ENCODE measurements around the gene EPN2. TPM values are rescaled to one million over a fixed set of nuclear protein-coding genes. Genes with fewer than 3 reads are reported as not detected.

EPN2 gene
- total RNA-seq, 1 experiment from 2014 or later: 113 TPM

DNA sequence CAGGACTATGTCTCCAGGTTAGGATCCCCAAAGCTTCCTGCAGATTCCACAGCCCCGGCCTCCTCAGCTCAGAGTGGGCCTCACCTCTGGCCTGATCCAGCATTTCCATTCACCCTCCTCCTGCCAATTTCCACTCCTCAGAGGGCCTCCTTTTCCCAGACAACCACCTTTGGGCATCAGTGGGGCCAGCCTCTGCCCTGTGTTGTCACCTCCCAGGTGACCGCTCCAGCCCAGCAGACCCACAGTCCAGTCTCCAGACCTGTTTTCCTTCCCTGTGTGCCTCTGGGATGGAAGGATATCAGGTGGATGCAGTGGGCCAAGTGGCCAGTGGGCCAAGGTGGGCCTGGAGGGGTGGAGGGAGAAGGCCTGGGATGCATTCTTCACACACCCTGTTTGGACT is 92.7 kb downstream of the EPN2 start:
- TF ChIP-seq, protein P1, sequence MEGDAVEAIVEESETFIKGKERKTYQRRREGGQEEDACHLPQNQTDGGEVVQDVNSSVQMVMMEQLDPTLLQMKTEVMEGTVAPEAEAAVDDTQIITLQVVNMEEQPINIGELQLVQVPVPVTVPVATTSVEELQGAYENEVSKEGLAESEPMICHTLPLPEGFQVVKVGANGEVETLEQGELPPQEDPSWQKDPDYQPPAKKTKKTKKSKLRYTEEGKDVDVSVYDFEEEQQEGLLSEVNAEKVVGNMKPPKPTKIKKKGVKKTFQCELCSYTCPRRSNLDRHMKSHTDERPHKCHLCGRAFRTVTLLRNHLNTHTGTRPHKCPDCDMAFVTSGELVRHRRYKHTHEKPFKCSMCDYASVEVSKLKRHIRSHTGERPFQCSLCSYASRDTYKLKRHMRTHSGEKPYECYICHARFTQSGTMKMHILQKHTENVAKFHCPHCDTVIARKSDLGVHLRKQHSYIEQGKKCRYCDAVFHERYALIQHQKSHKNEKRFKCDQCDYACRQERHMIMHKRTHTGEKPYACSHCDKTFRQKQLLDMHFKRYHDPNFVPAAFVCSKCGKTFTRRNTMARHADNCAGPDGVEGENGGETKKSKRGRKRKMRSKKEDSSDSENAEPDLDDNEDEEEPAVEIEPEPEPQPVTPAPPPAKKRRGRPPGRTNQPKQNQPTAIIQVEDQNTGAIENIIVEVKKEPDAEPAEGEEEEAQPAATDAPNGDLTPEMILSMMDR (conservative IDR thresholded peaks at IDR 0.05): no peak
- TF ChIP-seq EZH2 (IDR thresholded peaks at IDR 0.05; ENCODE audit: low read depth): no peak
- Histone ChIP-seq H3K79me2 (ENCODE audit: low read depth) (no peaks in the 10 kb centered on the region), H3F3A (ENCODE audit: insufficient read depth, low read depth) (peaks cover 20% of the 10 kb centered on the region), H4K20me1 (ENCODE audit: insufficient read depth) (no peaks in the 10 kb centered on the region), H3K27me3 (ENCODE audit: insufficient read depth, low read depth) (no peaks in the 10 kb centered on the region), H3K4me3 (no peak overlapping the region), H3K4me1 (replicated peaks; ENCODE audit: insufficient read depth) (peaks cover 17% of the 10 kb centered on the region), H3K36me3 (ENCODE audit: low read depth) (peaks cover 3% of the 10 kb centered on the region; the same call in 1 of the 2 replicates), H3K27ac (no peak overlapping the region), H2AFZ (no peak overlapping the region), H3K4me2 (no peak overlapping the region), H3K9me2 (ENCODE audit: insufficient read depth) (no peaks in the 10 kb centered on the region), H3K9me3 (ENCODE audit: insufficient read depth, low read depth) (peaks cover 7% of the 10 kb centered on the region; the same call in 1 of the 2 replicates)
- intact Hi-C loops (cut with micrococcal nuclease; ENCODE audit: unreplicated experiment): no loop called here
- ChIA-PET CTCF (no interaction called here), POLR2A (ENCODE audit: unreplicated experiment) (no interaction called here)
- no peak for DNase-seq
- no TSS peak for BruUV-seq (replicated peaks)

DNA sequence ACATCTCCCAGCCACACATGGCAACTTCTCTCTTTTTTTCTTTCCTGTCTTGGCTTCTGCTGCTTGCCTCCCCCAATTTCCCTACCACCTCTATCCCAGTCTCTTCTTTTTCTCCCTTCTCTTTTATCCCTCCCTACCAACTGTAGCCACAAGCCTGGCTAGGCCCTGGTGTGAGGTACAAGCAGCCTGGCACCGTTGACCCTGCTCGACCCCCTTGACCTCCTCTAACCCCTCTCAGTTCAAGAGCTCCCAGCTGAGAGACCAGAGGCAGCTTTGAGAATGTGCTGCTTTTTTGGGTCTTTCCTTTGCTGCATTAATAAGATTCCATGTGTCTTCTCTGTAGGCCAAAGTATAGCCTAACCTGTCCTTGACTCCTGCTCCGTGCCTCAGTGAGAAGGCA is 93.1 kb downstream of the EPN2 start:
- peaks cover 17% of the 10 kb centered on the region for H3K4me1 ChIP-seq (replicated peaks; ENCODE audit: insufficient read depth)
- ChIA-PET CTCF (no interaction called here), POLR2A (ENCODE audit: unreplicated experiment) (no interaction called here)
- no TSS peak for BruUV-seq (replicated peaks)
- H3K9me2 ChIP-seq (ENCODE audit: insufficient read depth): no peaks in the 10 kb centered on the region
- peaks cover 19% of the 10 kb centered on the region for H3F3A ChIP-seq (ENCODE audit: insufficient read depth, low read depth)
- no peaks in the 10 kb centered on the region for H3K36me3 ChIP-seq (ENCODE audit: low read depth)
- H3K79me2 ChIP-seq (ENCODE audit: low read depth): no peaks in the 10 kb centered on the region
- H2AFZ ChIP-seq: no peak overlapping the region
- no peaks in the 10 kb centered on the region for H4K20me1 ChIP-seq (ENCODE audit: insufficient read depth)
- intact Hi-C loops (cut with micrococcal nuclease; ENCODE audit: unreplicated experiment): no loop called here
- TF ChIP-seq EZH2 (IDR thresholded peaks at IDR 0.05; ENCODE audit: low read depth): no peak
- TF ChIP-seq, protein P1 (conservative IDR thresholded peaks at IDR 0.05): no peak
- no peak overlapping the region for H3K27ac ChIP-seq
- H3K4me3 ChIP-seq: no peak overlapping the region
- H3K4me2 ChIP-seq: no peak overlapping the region
- no peaks in the 10 kb centered on the region for H3K27me3 ChIP-seq (ENCODE audit: insufficient read depth, low read depth)
- DNase-seq: no peak
- H3K9me3 ChIP-seq (ENCODE audit: insufficient read depth, low read depth): peaks cover 3% of the 10 kb centered on the region; the same call in 1 of the 2 replicates

DNA sequence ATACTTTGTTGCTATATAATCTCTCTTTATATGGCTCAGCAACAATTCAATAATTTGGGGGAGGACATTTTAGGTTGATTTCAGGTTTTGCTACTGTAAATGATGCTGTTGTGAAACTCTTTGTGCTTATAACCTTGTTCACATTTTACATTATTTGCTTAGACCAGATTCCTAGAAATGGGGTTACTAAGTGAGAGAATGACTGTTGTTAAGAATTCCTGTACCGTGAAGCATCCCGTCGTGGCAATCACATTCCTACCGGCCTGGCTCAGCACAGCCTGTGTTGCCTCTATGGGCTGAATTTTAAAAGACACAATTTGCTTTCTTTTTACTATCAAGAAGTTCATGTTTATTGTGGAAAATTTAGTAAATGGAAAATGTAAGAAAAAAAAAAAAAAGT is 94.0 kb downstream of the EPN2 start:
- H3K9me2 ChIP-seq (ENCODE audit: insufficient read depth): no peaks in the 10 kb centered on the region
- peaks cover 16% of the 10 kb centered on the region for H3K4me1 ChIP-seq (replicated peaks; ENCODE audit: insufficient read depth)
- no peaks in the 10 kb centered on the region for H3K9me3 ChIP-seq (ENCODE audit: insufficient read depth, low read depth)
- no peak overlapping the region for H3K4me3 ChIP-seq
- no peaks in the 10 kb centered on the region for H4K20me1 ChIP-seq (ENCODE audit: insufficient read depth)
- no TSS peak for BruUV-seq (replicated peaks)
- no peaks in the 10 kb centered on the region for H3K27me3 ChIP-seq (ENCODE audit: insufficient read depth, low read depth)
- CTCF ChIA-PET: no interaction called here
- no peaks in the 10 kb centered on the region for H3K79me2 ChIP-seq (ENCODE audit: low read depth)
- H3K27ac ChIP-seq: no peak overlapping the region
- H3F3A ChIP-seq (ENCODE audit: insufficient read depth, low read depth): peaks cover 20% of the 10 kb centered on the region
- POLR2A ChIA-PET (ENCODE audit: unreplicated experiment): interaction anchor here (0.7 kb wide), 1 partner anchor 47 kb away, joined by 3 read pairs; the partner anchor contains the start of gene MAPK7
- H3K36me3 ChIP-seq (ENCODE audit: low read depth): no peaks in the 10 kb centered on the region
- H2AFZ ChIP-seq: no peak overlapping the region
- TF ChIP-seq EZH2 (IDR thresholded peaks at IDR 0.05; ENCODE audit: low read depth): no peak
- TF ChIP-seq, protein P1 (conservative IDR thresholded peaks at IDR 0.05): no peak
- peak; percentile 48 to 52 for DNase-seq
- H3K4me2 ChIP-seq: no peak overlapping the region
- intact Hi-C loops (cut with micrococcal nuclease; ENCODE audit: unreplicated experiment): no loop called here

Measured in PC-9 (cell line).